Adrenal gland (tissue), 5 donors: ENCODE data around the gene NSG2.

Experiments
- POLR2A ChIP-seq, 2 donors: fragments of 450-650 bp; IDR thresholded peaks; one replicate each; pipeline ENCODE4 v1.6.1; 2017; ENCODE audit warnings: antibody characterized with exemption in 2 of 2, mild to moderate bottlenecking in 2 of 2, moderate library complexity in 1 of 2
- TF ChIP-seq, protein P1 (sequence below), 6 experiments: fragments of 450-650 bp in 4 of 6; fragments of 200-600 bp in 2 of 6; sonication (generic) in 1 of 6; IDR thresholded peaks; 1 replicate in 5 of 6; 2 replicates in 1 of 6; pipeline versions ENCODE4 v1.5.1 to v1.8.0; 2016 to 2021; ENCODE audit warnings: antibody characterized with exemption in 6 of 6, mild to moderate bottlenecking in 2 of 6, moderate library complexity in 1 of 6
- donor health status: DM: no; HTN: no; CAD: no.

GRCh38 chr5:174106997-174107655 lies 61.6 kb downstream of the NSG2 start:
- no peak for TF ChIP-seq POLR2A (IDR thresholded peaks at IDR 0.05)
- TF ChIP-seq, protein P1, sequence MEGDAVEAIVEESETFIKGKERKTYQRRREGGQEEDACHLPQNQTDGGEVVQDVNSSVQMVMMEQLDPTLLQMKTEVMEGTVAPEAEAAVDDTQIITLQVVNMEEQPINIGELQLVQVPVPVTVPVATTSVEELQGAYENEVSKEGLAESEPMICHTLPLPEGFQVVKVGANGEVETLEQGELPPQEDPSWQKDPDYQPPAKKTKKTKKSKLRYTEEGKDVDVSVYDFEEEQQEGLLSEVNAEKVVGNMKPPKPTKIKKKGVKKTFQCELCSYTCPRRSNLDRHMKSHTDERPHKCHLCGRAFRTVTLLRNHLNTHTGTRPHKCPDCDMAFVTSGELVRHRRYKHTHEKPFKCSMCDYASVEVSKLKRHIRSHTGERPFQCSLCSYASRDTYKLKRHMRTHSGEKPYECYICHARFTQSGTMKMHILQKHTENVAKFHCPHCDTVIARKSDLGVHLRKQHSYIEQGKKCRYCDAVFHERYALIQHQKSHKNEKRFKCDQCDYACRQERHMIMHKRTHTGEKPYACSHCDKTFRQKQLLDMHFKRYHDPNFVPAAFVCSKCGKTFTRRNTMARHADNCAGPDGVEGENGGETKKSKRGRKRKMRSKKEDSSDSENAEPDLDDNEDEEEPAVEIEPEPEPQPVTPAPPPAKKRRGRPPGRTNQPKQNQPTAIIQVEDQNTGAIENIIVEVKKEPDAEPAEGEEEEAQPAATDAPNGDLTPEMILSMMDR (IDR thresholded peaks at IDR 0.05): no peak
